Measurements from ENCODE around the gene ADCY5.

Gene ADCY5

GRCh38 chr3:123388811-123389627 lies 59.9 kb downstream of the ADCY5 start:
- Histone ChIP-seq H4K8ac (ENCODE audit: low read depth, low read length) (no peak overlapping the region), H3K36me3 (ENCODE audit: control insufficient read depth, insufficient read depth, low read length) (no peaks in the 10 kb centered on the region), H3K4ac (ENCODE audit: low read depth, low read length) (no peak overlapping the region), H2AK5ac (ENCODE audit: low read length) (no peak overlapping the region), H3K27me3 (ENCODE audit: insufficient read depth, low read length, poor library complexity) (no peaks in the 10 kb centered on the region), H3K79me2 (ENCODE audit: control insufficient read depth, insufficient read depth, low read length) (no peaks in the 10 kb centered on the region), H3K4me3 (ENCODE audit: low read length) (no peak overlapping the region), H2BK5ac (ENCODE audit: low read length) (no peak overlapping the region), H2BK15ac (replicated peaks; ENCODE audit: low read depth) (no peak overlapping the region), H3K23ac (ENCODE audit: low read length) (no peak overlapping the region), H3K56ac (ENCODE audit: low read length) (no peak overlapping the region), H3K18ac (ENCODE audit: low read length) (no peak overlapping the region), H3K9ac (ENCODE audit: low read length) (no peak overlapping the region), H3K4me2 (ENCODE audit: low read length) (no peak overlapping the region), H3K4me1 (ENCODE audit: control insufficient read depth, low read depth, low read length) (peaks cover 6% of the 10 kb centered on the region), H4K5ac (ENCODE audit: low read length) (no peak overlapping the region), H2BK120ac (ENCODE audit: low read depth, low read length) (no peak overlapping the region), H3K27ac (ENCODE audit: low read depth, low read length) (no peak overlapping the region), H3K79me1 (ENCODE audit: low read length) (no peaks in the 10 kb centered on the region)
- WGBS (ENCODE audit: extremely low coverage, insufficient coverage, low lambda C conversion rate): no CpG with 5 or more reads among the region's 15 CpGs
- no peak for DNase-seq

GRCh38 chr3:123388042-123388441 lies 60.8 kb downstream of the ADCY5 start:
- Histone ChIP-seq H2BK5ac (ENCODE audit: low read length) (no peak overlapping the region), H2BK15ac (replicated peaks; ENCODE audit: low read depth) (no peak overlapping the region), H3K18ac (ENCODE audit: low read length) (no peak overlapping the region), H3K56ac (ENCODE audit: low read length) (no peak overlapping the region), H3K79me1 (ENCODE audit: low read length) (no peaks in the 10 kb centered on the region), H3K23ac (ENCODE audit: low read length) (no peak overlapping the region), H3K27ac (ENCODE audit: low read depth, low read length) (no peak overlapping the region), H3K36me3 (ENCODE audit: control insufficient read depth, insufficient read depth, low read length) (no peaks in the 10 kb centered on the region), H4K8ac (ENCODE audit: low read depth, low read length) (no peak overlapping the region), H3K9ac (ENCODE audit: low read length) (no peak overlapping the region), H4K5ac (ENCODE audit: low read length) (no peak overlapping the region), H2BK120ac (ENCODE audit: low read depth, low read length) (no peak overlapping the region), H3K79me2 (ENCODE audit: control insufficient read depth, insufficient read depth, low read length) (no peaks in the 10 kb centered on the region), H3K27me3 (ENCODE audit: insufficient read depth, low read length, poor library complexity) (no peaks in the 10 kb centered on the region), H3K4ac (ENCODE audit: low read depth, low read length) (no peak overlapping the region), H3K4me2 (ENCODE audit: low read length) (no peak overlapping the region), H3K4me3 (ENCODE audit: low read length) (no peak overlapping the region), H2AK5ac (ENCODE audit: low read length) (no peak overlapping the region), H3K4me1 (ENCODE audit: control insufficient read depth, low read depth, low read length) (peaks cover 6% of the 10 kb centered on the region)
- no CpG with 5 or more reads among the region's 8 CpGs for WGBS (ENCODE audit: extremely low coverage, insufficient coverage, low lambda C conversion rate)
- no peak for DNase-seq

GRCh38 chr3:123387532-123387931 lies 61.4 kb downstream of the ADCY5 start:
- Histone ChIP-seq H3K79me1 (ENCODE audit: low read length) (no peaks in the 10 kb centered on the region), H2BK120ac (ENCODE audit: low read depth, low read length) (no peak overlapping the region), H3K27ac (ENCODE audit: low read depth, low read length) (no peak overlapping the region), H2BK15ac (replicated peaks; ENCODE audit: low read depth) (no peak overlapping the region), H3K18ac (ENCODE audit: low read length) (no peak overlapping the region), H3K36me3 (ENCODE audit: control insufficient read depth, insufficient read depth, low read length) (no peaks in the 10 kb centered on the region), H3K4ac (ENCODE audit: low read depth, low read length) (no peak overlapping the region), H4K5ac (ENCODE audit: low read length) (no peak overlapping the region), H3K56ac (ENCODE audit: low read length) (no peak overlapping the region), H3K4me1 (ENCODE audit: control insufficient read depth, low read depth, low read length) (peaks cover 6% of the 10 kb centered on the region), H3K9ac (ENCODE audit: low read length) (no peak overlapping the region), H2AK5ac (ENCODE audit: low read length) (no peak overlapping the region), H3K4me3 (ENCODE audit: low read length) (no peak overlapping the region), H3K23ac (ENCODE audit: low read length) (no peak overlapping the region), H3K27me3 (ENCODE audit: insufficient read depth, low read length, poor library complexity) (no peaks in the 10 kb centered on the region), H2BK5ac (ENCODE audit: low read length) (no peak overlapping the region), H4K8ac (ENCODE audit: low read depth, low read length) (no peak overlapping the region), H3K4me2 (ENCODE audit: low read length) (no peak overlapping the region), H3K79me2 (ENCODE audit: control insufficient read depth, insufficient read depth, low read length) (no peaks in the 10 kb centered on the region)
- DNase-seq: no peak
- WGBS (ENCODE audit: extremely low coverage, insufficient coverage, low lambda C conversion rate): no CpG with 5 or more reads among the region's 3 CpGs

GRCh38 chr3:123386477-123387040 lies 62.3 kb downstream of the ADCY5 start:
- Histone ChIP-seq H3K9ac (ENCODE audit: low read length) (no peak overlapping the region), H3K27me3 (ENCODE audit: insufficient read depth, low read length, poor library complexity) (no peaks in the 10 kb centered on the region), H3K4me3 (ENCODE audit: low read length) (no peak overlapping the region), H3K36me3 (ENCODE audit: control insufficient read depth, insufficient read depth, low read length) (no peaks in the 10 kb centered on the region), H2AK5ac (ENCODE audit: low read length) (no peak overlapping the region), H3K79me1 (ENCODE audit: low read length) (no peaks in the 10 kb centered on the region), H4K8ac (ENCODE audit: low read depth, low read length) (no peak overlapping the region), H3K4me1 (ENCODE audit: control insufficient read depth, low read depth, low read length) (peaks cover 6% of the 10 kb centered on the region), H3K4me2 (ENCODE audit: low read length) (no peak overlapping the region), H3K27ac (ENCODE audit: low read depth, low read length) (no peak overlapping the region), H3K79me2 (ENCODE audit: control insufficient read depth, insufficient read depth, low read length) (no peaks in the 10 kb centered on the region), H3K4ac (ENCODE audit: low read depth, low read length) (no peak overlapping the region), H2BK120ac (ENCODE audit: low read depth, low read length) (no peak overlapping the region), H2BK15ac (replicated peaks; ENCODE audit: low read depth) (no peak overlapping the region), H3K23ac (ENCODE audit: low read length) (no peak overlapping the region), H4K5ac (ENCODE audit: low read length) (no peak overlapping the region), H3K56ac (ENCODE audit: low read length) (no peak overlapping the region), H3K18ac (ENCODE audit: low read length) (no peak overlapping the region), H2BK5ac (ENCODE audit: low read length) (no peak overlapping the region)
- no CpG with 5 or more reads among the region's 11 CpGs for WGBS (ENCODE audit: extremely low coverage, insufficient coverage, low lambda C conversion rate)
- no peak for DNase-seq

- DNase-seq: no peak
- no CpG with 5 or more reads among the region's 8 CpGs for WGBS (ENCODE audit: extremely low coverage, insufficient coverage, low lambda C conversion rate)
Observed at GRCh38 chr3:123385981-123386380, 62.9 kb downstream of the ADCY5 start.

More at GRCh38 chr3:123385981-123386380, 62.9 kb downstream of the ADCY5 start:
- Histone ChIP-seq H3K4ac (ENCODE audit: low read depth, low read length) (no peak overlapping the region), H3K79me1 (ENCODE audit: low read length) (no peaks in the 10 kb centered on the region), H2BK5ac (ENCODE audit: low read length) (no peak overlapping the region), H2BK15ac (replicated peaks; ENCODE audit: low read depth) (no peak overlapping the region), H3K9ac (ENCODE audit: low read length) (no peak overlapping the region), H3K4me1 (ENCODE audit: control insufficient read depth, low read depth, low read length) (peaks cover 6% of the 10 kb centered on the region), H3K79me2 (ENCODE audit: control insufficient read depth, insufficient read depth, low read length) (no peaks in the 10 kb centered on the region), H3K4me2 (ENCODE audit: low read length) (no peak overlapping the region), H3K23ac (ENCODE audit: low read length) (no peak overlapping the region), H3K36me3 (ENCODE audit: control insufficient read depth, insufficient read depth, low read length) (no peaks in the 10 kb centered on the region), H3K27ac (ENCODE audit: low read depth, low read length) (no peak overlapping the region), H2BK120ac (ENCODE audit: low read depth, low read length) (no peak overlapping the region), H2AK5ac (ENCODE audit: low read length) (no peak overlapping the region), H3K27me3 (ENCODE audit: insufficient read depth, low read length, poor library complexity) (no peaks in the 10 kb centered on the region), H4K8ac (ENCODE audit: low read depth, low read length) (no peak overlapping the region), H4K5ac (ENCODE audit: low read length) (no peak overlapping the region), H3K56ac (ENCODE audit: low read length) (no peak overlapping the region), H3K4me3 (ENCODE audit: low read length) (no peak overlapping the region), H3K18ac (ENCODE audit: low read length) (no peak overlapping the region)
